ENCODE data around the gene ACBD4.

Gene ACBD4

GRCh38 chr17:45106096-45106495 lies 29.4 kb upstream of the ACBD4 start:
- H4K20me1 ChIP-seq (ENCODE audit: control insufficient read depth, insufficient read depth, low read depth, low read length) = peaks cover 2% of the 10 kb centered on the region; the same call in 1 of the 2 replicates
- TF ChIP-seq EZH2phosphoT487 (IDR thresholded peaks at IDR 0.05; ENCODE audit: borderline replicate concordance, low read length) (no peak), CTCF (IDR thresholded peaks at IDR 0.05; ENCODE audit: low read depth, low read length, poor library complexity, severe bottlenecking) (no peak)
- no peak overlapping the region for H3K4me3 ChIP-seq (ENCODE audit: low read length)
- no peaks in the 10 kb centered on the region for H3K9me3 ChIP-seq (ENCODE audit: control insufficient read depth, insufficient read depth, low read length)
- peaks cover 64% of the 10 kb centered on the region for H3K36me3 ChIP-seq (ENCODE audit: control insufficient read depth, low read length)
- H3K27me3 ChIP-seq (ENCODE audit: control insufficient read depth, low read length) = no peaks in the 10 kb centered on the region
- no peak overlapping the region for H3K4me2 ChIP-seq (ENCODE audit: low read length)
- H3F3A ChIP-seq (ENCODE audit: control insufficient read depth, insufficient read depth) = no peaks in the 10 kb centered on the region
- H3K9me2 ChIP-seq (replicated peaks; ENCODE audit: control insufficient read depth, low read length) = no peaks in the 10 kb centered on the region
- H3K79me2 ChIP-seq (ENCODE audit: control insufficient read depth, low read length) = no peaks in the 10 kb centered on the region
- H3K4me1 ChIP-seq (ENCODE audit: control insufficient read depth, low read length) = peaks cover 1% of the 10 kb centered on the region
- no peak overlapping the region for H3K27ac ChIP-seq (ENCODE audit: low read depth, low read length)

DNA sequence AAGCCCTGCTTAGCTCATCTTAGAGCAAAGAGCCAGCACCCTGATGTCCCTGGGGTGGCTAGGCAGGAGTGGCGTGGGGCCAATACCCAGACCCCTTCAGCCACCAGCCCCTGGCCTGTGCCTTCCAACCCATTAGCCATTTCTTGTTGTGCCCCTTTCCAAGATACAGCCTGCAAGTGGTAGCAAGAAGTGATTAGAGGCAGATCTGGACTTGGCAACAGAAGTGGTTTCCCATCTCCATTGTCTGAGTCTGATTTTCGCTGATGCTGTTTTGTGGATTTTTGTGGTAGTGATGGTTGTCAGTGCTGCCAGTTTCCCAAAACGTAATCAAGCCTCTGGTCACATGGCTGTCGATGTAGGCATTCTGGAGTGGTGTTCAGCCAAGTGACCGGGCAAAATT lies 28.9 kb upstream of the ACBD4 start:
- H3K9me3 ChIP-seq (ENCODE audit: control insufficient read depth, insufficient read depth, low read length) = no peaks in the 10 kb centered on the region
- no peaks in the 10 kb centered on the region for H3K27me3 ChIP-seq (ENCODE audit: control insufficient read depth, low read length)
- peaks cover 63% of the 10 kb centered on the region for H3K36me3 ChIP-seq (ENCODE audit: control insufficient read depth, low read length)
- peaks cover 6% of the 10 kb centered on the region for H3K4me1 ChIP-seq (ENCODE audit: control insufficient read depth, low read length)
- no peaks in the 10 kb centered on the region for H3K79me2 ChIP-seq (ENCODE audit: control insufficient read depth, low read length)
- no peak overlapping the region for H3K4me3 ChIP-seq (ENCODE audit: low read length)
- no peaks in the 10 kb centered on the region for H3K9me2 ChIP-seq (replicated peaks; ENCODE audit: control insufficient read depth, low read length)
- no peak overlapping the region for H3K4me2 ChIP-seq (ENCODE audit: low read length)
- H3K27ac ChIP-seq (ENCODE audit: low read depth, low read length) = no peak overlapping the region
- H3F3A ChIP-seq (ENCODE audit: control insufficient read depth, insufficient read depth) = no peaks in the 10 kb centered on the region
- TF ChIP-seq EZH2phosphoT487 (IDR thresholded peaks at IDR 0.05; ENCODE audit: borderline replicate concordance, low read length) (no peak), CTCF (IDR thresholded peaks at IDR 0.05; ENCODE audit: low read depth, low read length, poor library complexity, severe bottlenecking) (no peak)
- H4K20me1 ChIP-seq (ENCODE audit: control insufficient read depth, insufficient read depth, low read depth, low read length) = peaks cover 2% of the 10 kb centered on the region; the same call in 1 of the 2 replicates

DNA sequence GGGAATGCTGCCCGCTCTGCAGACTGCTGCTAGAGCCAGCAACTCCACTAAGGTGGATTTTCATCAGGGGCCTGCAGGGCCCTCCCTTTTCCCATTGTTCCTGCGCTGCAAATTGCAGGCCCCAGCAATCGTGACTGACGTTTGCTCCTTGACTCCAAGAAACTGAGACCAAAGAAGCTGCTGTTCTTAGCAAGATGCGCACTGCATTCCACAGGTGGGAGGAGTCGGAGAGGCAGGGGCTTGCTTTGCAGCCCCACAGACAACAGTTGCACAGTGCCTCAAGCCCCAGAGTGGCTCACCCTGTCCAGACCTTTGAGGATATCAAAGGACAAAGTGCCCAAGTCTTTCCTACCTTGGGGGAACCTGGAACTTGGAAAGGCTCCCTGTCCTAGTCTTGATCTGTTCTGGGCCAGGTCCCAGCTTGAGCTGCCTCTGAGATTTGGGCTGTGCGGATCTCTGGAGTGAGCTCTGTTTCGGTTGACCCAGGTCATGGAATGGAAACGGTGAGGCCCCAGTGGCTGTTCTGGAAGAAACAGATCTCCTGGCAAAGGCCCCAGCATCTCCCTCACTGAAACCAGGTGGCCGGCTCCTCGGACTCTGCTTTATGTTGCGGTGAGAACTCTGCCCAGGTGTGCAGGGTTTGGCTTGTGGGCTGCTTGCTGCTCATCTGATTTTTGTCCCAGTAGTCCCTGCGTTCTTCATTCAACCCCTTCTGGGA lies 28.0 kb upstream of the ACBD4 start:
- Histone ChIP-seq H3K79me2 (ENCODE audit: control insufficient read depth, low read length) (no peaks in the 10 kb centered on the region), H3F3A (ENCODE audit: control insufficient read depth, insufficient read depth) (no peaks in the 10 kb centered on the region), H3K36me3 (ENCODE audit: control insufficient read depth, low read length) (peaks cover 54% of the 10 kb centered on the region), H4K20me1 (ENCODE audit: control insufficient read depth, insufficient read depth, low read depth, low read length) (peaks cover 2% of the 10 kb centered on the region; the same call in 1 of the 2 replicates), H3K4me1 (ENCODE audit: control insufficient read depth, low read length) (peaks cover 15% of the 10 kb centered on the region), H3K4me2 (ENCODE audit: low read length) (no peak overlapping the region), H3K27ac (ENCODE audit: low read depth, low read length) (no peak overlapping the region), H3K9me2 (replicated peaks; ENCODE audit: control insufficient read depth, low read length) (no peaks in the 10 kb centered on the region), H3K27me3 (ENCODE audit: control insufficient read depth, low read length) (no peaks in the 10 kb centered on the region), H3K4me3 (ENCODE audit: low read length) (no peak overlapping the region), H3K9me3 (ENCODE audit: control insufficient read depth, insufficient read depth, low read length) (no peaks in the 10 kb centered on the region)
- no peak for TF ChIP-seq CTCF (IDR thresholded peaks at IDR 0.05; ENCODE audit: low read depth, low read length, poor library complexity, severe bottlenecking)

Measured in DOHH2 (cell line).